Stimulated activated CD8-positive, alpha-beta memory T cell treated with anti-CD3 and anti-CD28 coated beads, Interleukin-2, amount 100 ng/mL, for 1 hour (primary cell): ENCODE results near the gene PACS1.

ENCODE experiments used
- DNase-seq, 2 donors: peaks; one replicate each; pipeline ENCODE4 v3.0.0-alpha.2; 2020; ENCODE audit warnings: low read depth in 2 of 2

The PACS1 gene

GRCh38 chr11:66050581-66051231, 19.4 kb upstream of the PACS1 start:
- no peak for DNase-seq

- DNase-seq = no peak
Observed at GRCh38 chr11:66051371-66051765, 18.7 kb upstream of the PACS1 start.

DNA sequence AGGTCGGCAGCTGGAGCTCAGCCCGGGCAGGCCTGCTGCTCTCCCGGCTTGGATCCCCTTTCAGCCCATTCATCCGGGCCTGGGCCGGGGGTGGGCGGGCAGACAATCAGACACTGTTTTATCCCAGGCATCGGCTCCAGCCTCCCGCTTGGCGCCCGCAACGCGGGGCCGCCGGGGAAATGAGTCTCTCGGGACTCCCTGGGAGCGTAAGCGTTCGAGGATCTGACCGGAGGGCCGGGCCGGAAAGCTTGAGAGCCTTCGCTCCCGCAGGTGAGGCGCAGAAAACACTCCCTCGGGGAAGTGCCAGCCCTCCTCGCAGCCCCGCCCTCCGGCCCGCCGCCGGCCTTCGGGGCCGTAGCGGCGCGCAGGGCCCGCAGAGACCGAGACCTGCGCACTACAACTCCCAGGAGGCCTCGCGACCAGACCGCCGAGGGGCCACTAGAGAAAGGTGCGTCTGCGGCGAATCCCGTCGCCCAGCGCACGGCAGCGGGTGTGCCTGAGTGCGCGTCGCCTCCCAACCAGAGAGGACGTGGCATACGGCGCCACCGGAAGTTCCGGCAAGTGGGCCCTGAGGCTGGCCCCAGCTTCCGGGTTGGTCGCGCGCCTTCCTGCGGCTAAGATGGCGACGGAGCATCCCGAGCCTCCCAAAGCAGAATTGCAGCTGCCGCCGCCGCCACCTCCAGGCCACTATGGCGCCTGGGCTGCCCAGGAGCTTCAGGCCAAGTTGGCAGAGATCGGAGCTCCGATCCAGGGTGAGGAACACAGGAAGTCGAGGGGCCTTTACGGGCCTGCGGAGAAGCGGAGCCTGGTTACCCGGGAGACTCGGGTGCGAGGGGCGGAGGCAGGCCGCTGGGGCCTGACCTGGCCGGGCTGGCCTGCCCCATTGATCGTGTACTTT, 18.1 kb upstream of the PACS1 start, which contains the start of gene SF3B2:
SF3B2 (plus strand) TSS at position 599 of the 898 bp plus-strand sequence; CDS start at position 620, 21 bp downstream.
- DNase-seq = peak; percentile 89 to 91

GRCh38 chr11:66052664-66052982, 17.4 kb upstream of the PACS1 start:
- DNase-seq = no peak

GRCh38 chr11:66055021-66055420, 15.1 kb upstream of the PACS1 start:
- no peak for DNase-seq

DNA sequence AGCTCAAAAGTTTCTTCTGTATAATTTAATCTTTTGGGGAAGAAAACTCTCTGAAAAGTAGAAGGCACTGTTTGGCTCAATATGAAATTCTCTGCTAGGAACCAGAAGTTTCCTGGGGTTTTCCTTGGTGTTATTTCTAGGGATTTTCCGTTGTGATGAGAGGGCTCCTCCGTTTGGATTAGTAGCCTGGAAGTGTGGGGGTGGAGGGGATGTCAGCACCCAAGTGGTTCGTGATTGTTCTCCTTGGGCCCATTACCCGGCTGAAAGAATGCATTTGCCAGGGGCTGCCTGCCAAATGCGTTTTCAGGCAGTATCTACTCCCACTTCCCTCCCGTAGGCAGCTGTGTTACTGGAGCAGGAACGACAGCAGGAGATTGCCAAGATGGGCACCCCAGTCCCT, 13.6 kb upstream of the PACS1 start:
- DNase-seq = no peak

DNA sequence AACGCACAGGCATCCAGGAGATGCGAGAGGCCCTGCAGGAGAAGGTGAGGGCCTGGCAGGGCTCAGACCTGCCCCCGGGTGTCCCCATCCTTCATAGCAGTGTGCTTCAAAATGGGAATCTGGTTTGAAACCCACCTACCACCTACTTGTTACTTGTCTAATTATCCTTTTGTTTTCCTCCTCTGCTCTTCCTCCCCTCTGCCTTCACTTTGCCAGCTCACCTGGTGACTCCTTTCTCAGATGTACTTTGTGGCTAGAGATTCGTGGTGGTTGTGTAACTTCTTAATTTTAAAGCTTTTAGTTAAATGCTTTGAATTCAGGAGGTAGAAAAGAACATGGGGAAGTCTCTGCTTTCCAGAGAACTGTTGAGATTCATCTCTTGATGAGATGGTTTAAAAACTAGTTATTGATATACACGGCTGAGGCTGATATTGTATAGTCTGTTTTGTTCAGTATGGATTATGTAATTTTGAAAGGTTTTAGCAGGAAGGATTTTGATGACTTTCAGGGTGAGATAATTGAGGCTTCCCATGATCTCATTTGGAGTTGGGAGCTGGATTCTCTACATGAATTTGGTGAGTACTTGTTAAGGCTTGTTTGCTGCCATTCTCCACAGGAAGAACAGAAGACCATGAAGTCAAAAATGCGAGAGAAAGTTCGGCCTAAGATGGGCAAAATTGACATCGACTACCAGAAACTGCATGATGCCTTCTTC, 9.9 kb upstream of the PACS1 start:
- no peak for DNase-seq

DNA sequence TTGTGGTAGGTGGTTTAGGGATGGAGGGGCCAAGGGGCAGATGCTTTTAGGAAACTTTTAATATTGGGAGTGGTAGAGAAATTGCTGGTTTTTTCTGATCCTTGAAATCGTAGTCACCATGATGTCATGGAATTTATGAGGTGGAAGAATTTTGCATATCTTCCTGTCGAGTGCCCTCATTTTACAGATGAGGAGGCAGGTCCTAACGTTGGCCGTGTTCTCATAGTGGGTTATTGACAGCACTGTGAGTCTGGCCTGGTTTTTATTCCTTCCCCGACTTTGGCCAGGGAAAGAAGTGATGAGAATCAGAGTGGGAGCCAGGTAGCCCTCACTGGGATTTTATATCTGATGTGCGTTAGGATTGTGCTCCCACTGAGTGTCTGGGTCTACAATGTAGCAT, 8.8 kb upstream of the PACS1 start:
- no peak for DNase-seq

- no peak for DNase-seq
Observed at GRCh38 chr11:66062408-66062807, 7.7 kb upstream of the PACS1 start.

- DNase-seq = no peak
Observed at GRCh38 chr11:66063900-66064299, 6.2 kb upstream of the PACS1 start.

DNA sequence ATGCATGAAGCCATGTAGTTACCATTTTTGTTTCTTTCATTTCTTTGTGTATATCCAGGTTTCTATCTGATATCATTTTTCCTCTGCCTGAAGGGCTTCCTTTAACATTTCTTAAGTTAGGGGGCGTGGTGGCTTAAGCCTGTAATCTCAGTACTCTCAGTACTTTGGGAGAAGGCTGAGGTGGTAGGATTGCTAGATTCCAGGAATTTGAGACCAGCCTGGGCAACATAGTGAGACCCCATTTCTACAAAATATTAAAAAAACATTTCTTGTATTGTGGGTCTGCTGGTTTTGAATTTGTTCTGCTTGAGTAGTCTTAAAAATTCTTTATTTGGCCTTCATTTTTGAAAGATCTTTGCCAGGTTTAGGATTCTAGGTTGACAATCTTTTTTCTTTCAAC, 5.5 kb upstream of the PACS1 start:
- DNase-seq = no peak

DNA sequence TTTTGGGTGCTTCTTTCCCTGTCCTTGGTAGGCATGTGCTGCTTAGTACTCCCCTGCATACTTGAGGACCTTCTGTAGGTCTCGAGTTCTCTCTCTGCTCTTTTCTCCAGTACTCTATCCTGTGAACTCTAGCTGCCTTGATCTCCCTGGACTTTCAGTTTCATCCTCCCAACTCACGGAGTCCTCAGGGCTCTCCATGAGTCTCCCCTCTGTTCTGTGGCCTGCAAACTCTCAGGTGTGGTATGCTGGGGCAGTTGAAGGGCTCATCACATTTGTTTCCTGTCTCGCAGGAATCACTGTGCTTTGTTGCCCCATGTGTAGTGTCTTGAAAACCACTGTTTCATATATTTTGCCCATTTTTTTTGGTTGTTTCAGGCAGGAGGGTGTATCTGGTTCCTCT, 3.3 kb upstream of the PACS1 start:
- DNase-seq = no peak

- DNase-seq = no peak
Observed at GRCh38 chr11:66067640-66068039, 2.4 kb upstream of the PACS1 start.

- DNase-seq = peak; percentile 53 to 64
Observed at GRCh38 chr11:66068154-66068821, 1.8 kb upstream of the PACS1 start.

GRCh38 chr11:66068923-66069714, 953 bp upstream of the PACS1 start:
- DNase-seq = no peak

DNA sequence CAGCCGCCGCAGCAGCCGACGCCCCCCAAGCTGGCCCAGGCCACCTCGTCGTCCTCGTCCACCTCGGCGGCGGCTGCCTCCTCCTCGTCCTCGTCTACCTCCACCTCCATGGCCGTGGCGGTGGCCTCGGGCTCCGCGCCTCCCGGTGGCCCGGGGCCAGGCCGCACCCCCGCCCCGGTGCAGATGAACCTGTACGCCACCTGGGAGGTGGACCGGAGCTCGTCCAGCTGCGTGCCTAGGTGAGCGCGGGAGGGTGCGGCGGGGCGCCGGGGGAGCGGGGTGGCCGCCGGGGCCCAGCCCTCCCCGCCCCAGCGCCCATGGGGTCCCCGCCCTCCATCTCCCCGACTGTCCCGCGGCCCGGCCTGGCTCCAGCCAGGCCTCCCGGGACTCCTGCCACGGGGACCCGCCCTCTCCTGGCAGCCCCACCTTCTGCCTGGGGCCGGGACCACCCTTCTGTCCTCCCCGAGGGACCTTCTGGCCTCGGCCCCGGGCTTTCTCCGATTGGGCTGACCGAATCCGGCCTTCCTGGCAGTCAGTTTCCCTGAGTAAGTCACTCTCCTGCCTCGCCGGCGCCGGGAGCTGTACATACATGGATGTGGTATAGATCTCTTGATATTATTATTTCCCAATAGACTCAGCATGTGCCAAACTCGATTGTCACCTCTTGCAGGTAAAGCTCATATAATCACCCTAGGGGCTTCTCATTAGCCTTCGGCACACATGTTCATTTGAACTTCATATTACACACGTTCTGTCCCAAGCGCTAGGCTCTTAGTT, 720 bp downstream of the PACS1 start:
- no peak for DNase-seq

DNA sequence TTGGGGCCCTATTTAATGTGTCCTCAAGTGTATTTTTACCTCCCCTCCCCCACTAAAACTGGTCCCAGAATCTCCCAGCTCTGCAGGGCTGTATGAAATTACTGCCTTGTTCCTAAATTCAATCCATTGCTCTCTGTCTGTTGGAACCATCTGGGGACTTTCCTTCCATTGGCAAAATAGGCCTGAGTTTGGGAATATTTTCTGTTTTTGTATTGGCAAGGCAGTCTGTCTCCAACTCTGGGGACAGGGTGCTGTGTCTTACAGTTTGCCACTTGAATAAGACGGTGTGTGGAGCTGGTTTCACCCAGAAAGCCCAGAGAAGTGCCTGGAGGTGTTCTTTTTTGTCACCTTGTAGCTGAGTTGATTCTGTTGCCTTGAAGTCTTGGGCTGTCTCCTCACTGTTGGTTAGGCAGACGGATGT, 1.3 kb downstream of the PACS1 start:
- no peak for DNase-seq

- DNase-seq = no peak
Observed at GRCh38 chr11:66072081-66072480, 2.0 kb downstream of the PACS1 start.

DNA sequence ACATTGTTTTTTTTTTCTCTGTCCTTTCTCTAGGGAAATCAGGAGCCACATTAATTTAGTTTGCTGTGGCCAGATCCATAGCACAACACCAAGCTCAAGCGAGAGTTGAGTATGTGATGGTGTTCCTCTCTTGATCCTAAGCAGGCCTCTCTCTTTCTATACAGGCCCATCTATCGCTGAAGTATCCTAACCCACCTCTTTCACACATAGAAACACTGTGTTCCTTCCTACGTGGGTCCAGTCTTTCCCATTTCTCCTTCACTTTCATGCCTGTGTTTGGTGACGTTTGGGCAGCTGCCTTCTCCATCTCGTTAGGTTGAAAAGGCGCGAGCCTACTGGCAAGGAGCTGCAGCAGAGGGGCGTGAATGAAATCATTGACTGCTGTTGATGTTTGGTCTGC, 2.4 kb downstream of the PACS1 start:
- no peak for DNase-seq

DNA sequence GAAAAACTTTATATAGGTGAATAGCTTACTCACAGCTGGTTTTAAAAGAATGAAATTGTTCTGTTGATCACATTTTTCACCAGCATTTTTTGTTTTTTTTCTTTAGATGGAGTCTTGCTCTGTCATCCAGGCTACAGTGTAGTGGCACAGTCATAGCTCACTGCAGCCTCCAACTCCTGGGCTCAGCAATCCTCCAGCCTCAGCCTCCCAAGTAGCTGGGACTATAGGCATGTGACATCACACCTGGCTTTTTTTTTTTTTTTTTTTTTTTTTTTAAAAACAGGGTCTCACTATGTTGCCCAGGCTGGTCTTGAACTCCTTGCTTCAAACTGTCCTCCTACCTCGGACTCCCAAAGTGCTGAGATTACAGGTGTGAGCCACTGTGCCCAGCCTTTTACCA, 3.6 kb downstream of the PACS1 start:
- DNase-seq = no peak

- no peak for DNase-seq
Observed at GRCh38 chr11:66075273-66075672, 5.2 kb downstream of the PACS1 start.
